ENCODE measurements around the gene PEX14.
A peak's percentile ranks its signal among the peaks of the same experiment; 100 is the strongest.
"Not testable (repeated sequence)": the region's sequence is repeated elsewhere in the genome, so short reads cannot be mapped to it uniquely, and the experiment has no call there.

The PEX14 gene

DNA sequence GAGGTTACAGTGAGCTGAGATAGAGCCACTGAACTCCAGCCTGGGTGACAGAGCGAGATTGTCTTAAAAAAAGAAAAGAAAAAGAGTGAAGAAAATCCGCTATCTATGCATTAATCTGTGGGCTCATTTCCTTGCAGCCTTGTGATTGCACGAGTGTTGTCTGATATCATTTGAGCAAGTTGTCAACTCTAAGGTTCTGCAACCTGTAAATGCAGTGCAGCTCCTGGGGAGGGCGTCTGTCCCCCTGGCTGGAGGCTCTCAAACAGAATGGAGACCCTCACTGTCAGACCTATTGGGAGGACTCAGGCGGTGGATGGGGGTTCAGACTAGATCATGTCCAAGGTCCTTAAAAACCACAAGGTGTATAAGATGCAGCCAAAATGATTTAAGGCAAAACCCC is 18.7 kb upstream of the PEX14 start:
- TF ChIP-seq, protein P1, sequence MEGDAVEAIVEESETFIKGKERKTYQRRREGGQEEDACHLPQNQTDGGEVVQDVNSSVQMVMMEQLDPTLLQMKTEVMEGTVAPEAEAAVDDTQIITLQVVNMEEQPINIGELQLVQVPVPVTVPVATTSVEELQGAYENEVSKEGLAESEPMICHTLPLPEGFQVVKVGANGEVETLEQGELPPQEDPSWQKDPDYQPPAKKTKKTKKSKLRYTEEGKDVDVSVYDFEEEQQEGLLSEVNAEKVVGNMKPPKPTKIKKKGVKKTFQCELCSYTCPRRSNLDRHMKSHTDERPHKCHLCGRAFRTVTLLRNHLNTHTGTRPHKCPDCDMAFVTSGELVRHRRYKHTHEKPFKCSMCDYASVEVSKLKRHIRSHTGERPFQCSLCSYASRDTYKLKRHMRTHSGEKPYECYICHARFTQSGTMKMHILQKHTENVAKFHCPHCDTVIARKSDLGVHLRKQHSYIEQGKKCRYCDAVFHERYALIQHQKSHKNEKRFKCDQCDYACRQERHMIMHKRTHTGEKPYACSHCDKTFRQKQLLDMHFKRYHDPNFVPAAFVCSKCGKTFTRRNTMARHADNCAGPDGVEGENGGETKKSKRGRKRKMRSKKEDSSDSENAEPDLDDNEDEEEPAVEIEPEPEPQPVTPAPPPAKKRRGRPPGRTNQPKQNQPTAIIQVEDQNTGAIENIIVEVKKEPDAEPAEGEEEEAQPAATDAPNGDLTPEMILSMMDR (conservative IDR thresholded peaks at IDR 0.05; ENCODE audit: low read depth, low read length): no peak
- no peak for DNase-seq (ENCODE audit: low read depth)
- no peak overlapping the region for H3K4me3 ChIP-seq (ENCODE audit: low read length)

- no peak overlapping the region for H3K4me3 ChIP-seq (ENCODE audit: low read length)
- TF ChIP-seq, protein P1 (conservative IDR thresholded peaks at IDR 0.05; ENCODE audit: low read depth, low read length): no peak
- no peak for DNase-seq (ENCODE audit: low read depth)
Observed at GRCh38 chr1:10456661-10457060, 18.1 kb upstream of the PEX14 start.

DNA sequence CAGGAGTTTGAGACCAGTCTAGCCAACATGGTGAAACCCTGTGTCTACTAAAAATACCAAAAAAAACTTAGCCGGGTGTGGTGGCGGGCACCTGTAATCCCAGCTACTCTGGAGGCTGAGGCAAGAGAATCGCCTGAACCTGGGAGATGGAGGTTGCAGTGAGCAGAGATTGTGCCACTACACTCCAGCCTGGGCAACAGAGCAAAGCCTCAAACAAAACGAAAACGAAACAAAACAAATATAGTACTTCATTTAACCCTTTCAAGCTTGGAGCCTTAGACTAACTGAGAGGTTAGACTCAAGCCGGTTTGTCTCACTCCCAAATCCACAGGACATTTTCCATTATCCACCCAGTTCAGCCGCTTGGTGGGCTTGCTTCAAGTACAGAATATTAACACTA is 17.3 kb upstream of the PEX14 start:
- DNase-seq (ENCODE audit: low read depth); H3K4me3 ChIP-seq (ENCODE audit: low read length): not testable (repeated sequence)

- DNase-seq (ENCODE audit: low read depth): no peak
- TF ChIP-seq, protein P1 (conservative IDR thresholded peaks at IDR 0.05; ENCODE audit: low read depth, low read length): no peak
- no peak overlapping the region for H3K4me3 ChIP-seq (ENCODE audit: low read length)
Observed at GRCh38 chr1:10457875-10458274, 16.9 kb upstream of the PEX14 start.

GRCh38 chr1:10459184-10459583 is 15.6 kb upstream of the PEX14 start:
- peak; percentile 59 for DNase-seq (ENCODE audit: low read depth)
- H3K4me3 ChIP-seq (ENCODE audit: low read length): no peak overlapping the region
- TF ChIP-seq, protein P1 (conservative IDR thresholded peaks at IDR 0.05; ENCODE audit: low read depth, low read length): no peak

GRCh38 chr1:10467078-10467477 is 7.7 kb upstream of the PEX14 start:
- H3K4me3 ChIP-seq (ENCODE audit: low read length): no peak overlapping the region
- no peak for DNase-seq (ENCODE audit: low read depth)
- TF ChIP-seq, protein P1 (conservative IDR thresholded peaks at IDR 0.05; ENCODE audit: low read depth, low read length): no peak

DNA sequence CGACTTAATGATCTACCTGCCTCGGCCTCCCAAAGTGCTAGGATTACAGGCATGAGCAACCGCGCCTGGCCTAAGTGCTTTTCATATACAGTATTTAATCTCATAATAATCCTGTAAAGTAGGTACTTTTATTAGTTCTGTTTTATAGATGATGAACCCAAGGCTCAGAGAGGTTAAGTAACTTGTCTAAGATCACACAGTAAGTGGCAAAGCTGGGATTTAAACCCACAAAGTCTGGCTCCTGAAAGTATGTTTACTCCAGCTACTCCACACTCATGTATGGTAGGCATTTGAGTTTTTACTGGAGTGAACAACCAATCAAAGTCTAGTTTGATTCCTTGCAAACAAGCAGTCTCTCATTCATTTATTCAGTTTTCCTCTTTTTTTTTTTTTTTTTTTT is 4.7 kb upstream of the PEX14 start:
- H3K4me3 ChIP-seq (ENCODE audit: low read length): no peak overlapping the region
- TF ChIP-seq, protein P1 (conservative IDR thresholded peaks at IDR 0.05; ENCODE audit: low read depth, low read length): no peak
- no peak for DNase-seq (ENCODE audit: low read depth)
